ENCODE data around the gene SAT2. TPM values are rescaled to one million over a fixed set of nuclear protein-coding genes. Genes with fewer than 3 reads are reported as not detected.

Gene SAT2
- total and polyA plus RNA-seq, 2 of the 13 experiments (the other 11 are each of a cell fraction or from before 2014, with no cell fraction given), result 37.6 to 93.7 TPM

- Histone ChIP-seq H3K27ac (ENCODE audit: extremely low read length, insufficient read depth, low read length) (no peak overlapping the region), H3K79me2 (ENCODE audit: insufficient read depth, low read length) (peaks cover 10% of the 10 kb centered on the region), H3K4me1 (ENCODE audit: insufficient read depth, low read length) (peaks cover 13% of the 10 kb centered on the region), H3K9me3 (ENCODE audit: low read length) (no peaks in the 10 kb centered on the region), H3K4me3 (replicated peaks in 1 of 3; ENCODE audit: insufficient read depth in 1 of 3, low read depth in 2 of 3, low read length in 3 of 3) (no peak overlapping the region), H3K36me3 (replicated peaks in 1 of 2; ENCODE audit: control insufficient read depth in 1 of 2, insufficient read depth in 2 of 2, low read length in 2 of 2) (peaks cover 19 to 47% of the 10 kb centered on the region in 2 experiments), H2AFZ (ENCODE audit: low read length) (no peak overlapping the region), H3K4me2 (ENCODE audit: low read depth, low read length) (no peak overlapping the region), H3K27me3 (ENCODE audit: control insufficient read depth in 1 of 2, insufficient read depth in 2 of 2, low read length in 2 of 2) (no peaks in the 10 kb centered on the region; a peak in 1 of 5 replicates), H4K20me1 (ENCODE audit: insufficient read depth, low read length) (no peaks in the 10 kb centered on the region), H3K9ac (ENCODE audit: insufficient read depth, low read depth, low read length) (no peak overlapping the region)
- ATAC-seq (no peak), DNase-seq (ENCODE audit: low spot score) (no peak), FAIRE-seq (no peak)
- intact Hi-C loops (cut with micrococcal nuclease; ENCODE audit: unreplicated experiment), result no loop called here
- BruUV-seq (replicated peaks), result no TSS peak
- in situ Hi-C loops (cut with HindIII; ENCODE audit: extremely low pct_ligation_motif_present, low pct_unique_long_range_greater_than_20kb), result loop anchor here (5.0 kb wide), 1 partner anchor 99 kb away; the partner anchor contains the start of genes TP53 and WRAP53
- ChIA-PET POLR2A (interaction anchor here (1.1 to 1.7 kb wide), 3 partner anchors 9 to 99 kb away, joined by 4 to 5 read pairs (median 4); partner anchors contain the start of genes CD68, SAT2 and TP53), CTCF (ENCODE audit: low intra/inter-chr PET ratio, low total read pairs) (no interaction called here)
- WGBS (ENCODE audit: low lambda C conversion rate), result 95% methylated on average over 22 of the region's 30 CpGs
- TF ChIP-seq RBFOX2 (IDR thresholded peaks at IDR 0.05; ENCODE audit: low read depth, low read length) (peak; percentile 65; the same call in 1 of the 2 replicates), RNF2 (conservative IDR thresholded peaks at IDR 0.05; ENCODE audit: low read depth) (no peak), AGO2 (optimal IDR thresholded peaks at IDR 0.05; ENCODE audit: low read depth, low read length) (peak; percentile 94)
These were observed 38.9 kb downstream of the SAT2 start for GRCh38 chr17:7588553-7589203.

DNA sequence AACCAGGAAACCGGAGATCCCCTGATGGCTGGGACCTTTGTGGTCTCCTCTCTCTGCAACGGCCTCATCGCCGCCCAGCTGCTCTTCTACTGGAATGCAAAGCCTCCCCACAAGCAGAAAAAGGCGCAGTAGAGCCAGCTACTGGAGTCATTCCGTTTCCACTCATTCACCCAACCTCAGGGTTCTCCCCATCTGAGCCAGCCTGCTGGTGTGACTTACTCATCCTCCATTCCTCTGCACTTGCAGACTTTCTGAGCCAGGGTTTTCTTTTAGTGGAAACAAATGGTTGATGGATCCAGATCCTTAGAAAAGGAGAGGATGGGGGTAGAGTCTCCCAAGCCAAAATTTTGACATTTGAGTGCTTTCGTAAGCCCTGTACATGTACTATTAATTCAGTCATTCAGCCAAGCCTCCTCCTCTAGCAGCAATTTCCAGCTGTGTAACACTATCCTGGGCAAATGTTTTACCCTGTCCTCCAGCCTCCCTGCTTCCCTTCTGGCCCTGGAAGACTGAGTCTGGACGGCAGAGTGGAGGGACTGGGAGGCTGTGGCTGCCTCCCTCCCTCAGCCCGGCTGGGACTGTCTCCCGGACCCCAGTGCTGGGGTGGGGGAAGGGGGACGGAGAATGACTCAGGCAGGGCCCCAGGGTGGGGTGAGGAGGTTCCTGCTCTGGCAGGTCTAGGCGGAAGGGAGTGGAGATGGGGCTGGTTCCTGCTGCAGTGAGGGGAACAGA, 40.0 kb downstream of the SAT2 start:
- TF ChIP-seq MEIS2 (CRISPR knock-in tag; IDR thresholded peaks at IDR 0.05) (0 out of 2 replicates have a peak, but pooled peaks have one; percentile 2), SATB2 (CRISPR knock-in tag; IDR thresholded peaks at IDR 0.05) (no peak)
- Histone ChIP-seq H3K4me1 (ENCODE audit: insufficient read depth, low read length) (peaks cover 23% of the 10 kb centered on the region), H3K79me2 (ENCODE audit: insufficient read depth, low read length) (peaks cover 15% of the 10 kb centered on the region), H3K27ac (ENCODE audit: extremely low read length, insufficient read depth, low read length) (no peak overlapping the region), H4K20me1 (ENCODE audit: insufficient read depth, low read length) (no peaks in the 10 kb centered on the region), H3K36me3 (replicated peaks in 1 of 2; ENCODE audit: control insufficient read depth in 1 of 2, insufficient read depth in 2 of 2, low read length in 2 of 2) (peaks cover 13 to 36% of the 10 kb centered on the region in 2 experiments), H3K4me3 (replicated peaks in 1 of 3; ENCODE audit: insufficient read depth in 1 of 3, low read depth in 2 of 3, low read length in 3 of 3) (no peak overlapping the region), H3K27me3 (ENCODE audit: control insufficient read depth in 1 of 2, insufficient read depth in 2 of 2, low read length in 2 of 2) (no peaks in the 10 kb centered on the region; a peak in 1 of 5 replicates), H3K9me3 (ENCODE audit: low read length) (no peaks in the 10 kb centered on the region), H2AFZ (ENCODE audit: low read length) (no peak overlapping the region), H3K9ac (ENCODE audit: insufficient read depth, low read depth, low read length) (no peak overlapping the region), H3K4me2 (ENCODE audit: low read depth, low read length) (no peak overlapping the region)
- in situ Hi-C loops (cut with HindIII; ENCODE audit: extremely low pct_ligation_motif_present, low pct_unique_long_range_greater_than_20kb), result loop anchor here (5.0 kb wide), 1 partner anchor 100 kb away; the partner anchor contains the start of genes TP53 and WRAP53
- intact Hi-C loops (cut with micrococcal nuclease; ENCODE audit: unreplicated experiment), result no loop called here
- DNase-seq (ENCODE audit: low spot score) (no peak), FAIRE-seq (no peak), ATAC-seq (no peak)
- 84% methylated on average over 12 of the region's 12 CpGs for WGBS (ENCODE audit: low lambda C conversion rate)
- no TSS peak for BruUV-seq (replicated peaks)
- ChIA-PET POLR2A (interaction anchor here (0.6 to 4.5 kb wide), 5 partner anchors 8 to 100 kb away, joined by 3 to 89 read pairs (median 4); partner anchors contain the start of genes ATP1B2, CD68, SAT2 and TP53), CTCF (ENCODE audit: low intra/inter-chr PET ratio, low total read pairs) (interaction anchor here (0.9 to 1.5 kb wide), 3 partner anchors 46 to 100 kb away, joined by 3 to 7 read pairs (median 3); partner anchors contain the start of genes TP53 and WRAP53)

All from HepG2 (cell line).